HG02840 (cell line): ENCODE results near the gene MRPS24.
"Not testable (repeated sequence)": the region's sequence is repeated elsewhere in the genome, so short reads cannot be mapped to it uniquely, and the experiment has no call there.

Source experiments
- ATAC-seq: cut with Tn5 transposase; IDR thresholded peaks from one replicate; pipeline ENCODE4 v1.9.1; 2021; ENCODE audit warnings: mild to moderate bottlenecking, moderate library complexity, moderate number of reproducible peaks; ENCODE audit not compliant: unreplicated experiment, low FRiP score

Gene MRPS24

DNA sequence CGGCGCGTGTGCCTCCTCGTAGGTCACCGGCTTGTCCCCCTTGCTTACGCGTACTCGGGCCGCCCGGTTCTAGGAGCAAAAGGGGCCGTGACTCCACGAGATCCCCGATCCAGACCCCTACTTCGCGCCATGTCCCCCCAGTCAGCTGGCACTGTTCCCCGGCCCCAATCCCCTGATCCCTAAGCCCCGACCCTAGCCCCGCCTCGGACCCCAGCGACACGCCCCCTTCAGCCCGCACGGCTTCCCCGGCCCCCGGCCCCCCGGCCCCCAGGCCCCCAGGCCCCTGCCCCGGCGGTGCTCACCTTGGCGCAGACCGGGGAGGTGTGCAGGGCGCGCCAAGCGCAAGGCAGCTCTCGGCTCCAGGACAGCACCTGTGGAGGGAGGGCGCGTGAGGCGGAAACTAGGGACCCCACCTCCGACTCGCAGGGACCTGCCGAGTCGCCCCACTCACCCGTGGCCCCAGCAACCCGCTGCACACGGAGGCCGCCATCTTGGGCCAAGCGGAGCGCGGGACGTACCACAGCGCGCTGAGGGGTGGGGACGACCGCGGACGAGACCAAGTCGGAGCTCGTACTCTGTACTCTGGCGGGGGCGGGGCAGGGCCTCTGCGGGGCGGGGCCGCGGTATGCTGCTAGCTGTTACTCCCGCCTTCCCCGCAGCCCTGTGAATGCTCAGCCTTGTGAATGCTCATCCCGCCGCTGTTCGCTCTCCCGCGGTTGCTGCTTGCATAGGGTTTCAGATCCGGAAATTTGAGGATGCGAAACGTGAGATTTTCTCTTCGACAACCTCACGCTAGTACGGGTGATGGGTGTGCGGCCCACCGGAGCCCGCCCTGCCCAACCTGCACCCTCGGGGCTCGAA, at the start of gene MRPS24:
Gene MRPS24 (minus strand): TSS at position 512 of the 861 bp plus-strand sequence. CDS start 22 bp downstream, at position 490.
- peak; percentile 80 for ATAC-seq

DNA sequence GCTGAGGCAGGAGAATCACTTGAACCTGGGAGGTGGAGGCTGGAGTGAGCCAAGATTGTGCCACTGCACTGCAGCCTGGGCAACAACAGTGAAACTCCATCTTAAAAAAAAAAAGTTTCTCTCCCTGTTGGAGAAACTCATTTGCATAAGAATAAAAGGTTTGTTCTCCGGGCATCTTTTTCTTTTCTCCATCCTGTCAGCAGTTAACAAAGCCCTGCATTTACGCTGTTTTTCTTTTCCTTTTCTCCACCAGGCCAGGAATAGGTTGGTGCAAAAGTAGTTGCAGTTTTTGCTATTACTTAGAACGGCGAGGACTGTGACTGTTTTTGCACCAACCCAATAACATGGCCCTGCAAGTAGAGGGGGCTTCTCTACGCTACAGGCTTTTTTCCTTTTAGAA, 46.6 kb upstream of the MRPS24 start:
- ATAC-seq, result no peak

DNA sequence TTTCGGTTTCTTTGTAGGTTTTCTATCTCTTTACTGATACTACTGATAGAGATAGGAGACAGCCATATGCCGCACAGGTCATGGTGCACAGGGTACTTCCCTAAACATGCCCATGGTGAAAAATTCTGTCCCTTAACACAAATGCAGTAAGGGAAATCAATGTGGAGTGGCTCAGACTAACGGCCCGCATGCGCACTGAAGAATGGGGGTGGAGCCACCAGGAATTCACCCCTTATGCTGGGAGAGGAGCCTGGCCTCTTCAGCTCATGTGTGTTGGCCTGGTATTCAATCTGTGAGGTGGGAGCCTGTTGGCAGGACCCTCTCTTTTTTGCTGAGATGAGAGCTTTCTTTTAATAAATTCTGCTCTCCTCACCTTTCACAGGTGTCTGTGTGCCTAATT, 45.5 kb upstream of the MRPS24 start:
- ATAC-seq, result no peak

- ATAC-seq, result peak; percentile 65
Measured at GRCh38 chr7:43906331-43907010, 37.2 kb upstream of the MRPS24 start, which contains the start of gene URGCP. TSS of gene URGCP (minus strand) at chr7:43906596. CDS start at chr7:43906575, 21 bp downstream.

GRCh38 chr7:43905956-43906330, 36.6 kb upstream of the MRPS24 start:
- ATAC-seq, result peak; percentile 39

- no peak for ATAC-seq
Measured at GRCh38 chr7:43905209-43905946, 36.1 kb upstream of the MRPS24 start.

DNA sequence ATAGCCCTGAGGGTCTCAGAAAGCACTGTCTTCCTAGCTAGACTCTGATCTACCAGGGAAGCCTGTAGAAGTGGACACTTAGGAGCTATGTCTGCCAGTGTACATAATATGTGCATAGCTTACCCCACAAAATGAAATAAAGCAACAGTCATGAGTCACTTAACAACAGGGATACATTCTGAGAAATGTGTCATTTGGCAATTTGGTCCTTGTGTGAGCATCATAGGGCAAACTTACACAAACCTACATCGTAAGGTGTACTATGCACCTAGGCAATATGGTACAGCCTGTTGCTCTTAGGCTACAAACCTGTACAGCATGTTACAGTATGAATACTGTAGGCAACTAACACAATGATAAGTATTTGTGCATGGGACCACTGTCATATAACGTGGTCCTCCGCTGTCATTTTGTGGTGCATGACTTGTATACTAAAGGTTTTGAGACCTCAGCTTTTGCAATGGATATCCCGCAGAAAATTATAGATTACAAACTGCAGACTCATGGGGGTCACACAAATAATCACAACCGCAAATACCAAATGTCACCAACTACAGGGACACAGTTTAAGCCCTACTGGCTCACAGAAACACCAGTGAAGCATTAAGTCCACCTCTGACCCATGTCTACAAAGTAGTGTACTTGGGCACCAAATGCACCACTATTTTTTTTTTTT, 35.4 kb upstream of the MRPS24 start:
- no peak for ATAC-seq

DNA sequence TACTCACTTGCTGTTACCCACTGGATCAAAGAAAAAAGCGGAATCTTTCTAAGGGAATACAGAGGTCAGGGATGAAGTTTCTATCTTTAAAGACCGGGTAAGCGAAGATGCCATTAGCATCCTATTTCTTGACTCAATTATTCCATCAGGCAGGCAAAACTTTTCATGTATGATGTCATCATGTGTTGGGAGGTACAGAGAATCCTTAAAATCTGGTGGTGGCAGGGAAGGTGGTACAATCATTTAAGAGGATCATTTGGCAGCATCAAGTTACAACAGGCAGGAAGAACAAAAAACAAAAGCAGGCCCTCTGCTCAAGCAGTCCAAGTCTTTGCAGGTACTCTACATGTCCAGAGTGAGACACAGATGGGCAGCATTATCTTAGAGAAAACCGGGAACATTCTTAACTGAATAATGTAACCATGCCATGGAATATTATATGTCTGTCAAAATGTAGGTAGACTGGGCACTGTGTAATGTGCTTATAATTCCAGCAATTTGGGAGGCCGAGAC, 33.3 kb upstream of the MRPS24 start:
- no peak for ATAC-seq

DNA sequence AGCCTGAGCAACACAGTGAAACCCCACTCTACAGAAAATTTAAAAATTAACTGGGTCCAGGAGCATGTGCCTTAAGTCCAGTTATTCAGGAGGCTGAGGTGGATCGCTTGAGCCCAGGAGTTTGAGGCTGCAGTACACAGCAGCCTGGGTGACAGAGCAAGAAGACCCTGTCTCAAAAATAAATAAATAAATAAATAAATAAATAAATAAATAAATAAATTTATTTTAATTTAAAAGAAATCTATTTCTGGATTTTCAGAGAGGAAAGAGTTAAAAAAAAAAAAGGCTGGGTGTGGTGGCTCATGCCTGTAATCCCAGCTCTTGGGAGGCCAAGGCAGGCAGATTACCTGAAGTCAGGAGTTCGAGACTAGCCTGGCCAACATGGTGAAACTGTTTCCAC, 29.3 kb upstream of the MRPS24 start:
- ATAC-seq, result not testable (repeated sequence)

DNA sequence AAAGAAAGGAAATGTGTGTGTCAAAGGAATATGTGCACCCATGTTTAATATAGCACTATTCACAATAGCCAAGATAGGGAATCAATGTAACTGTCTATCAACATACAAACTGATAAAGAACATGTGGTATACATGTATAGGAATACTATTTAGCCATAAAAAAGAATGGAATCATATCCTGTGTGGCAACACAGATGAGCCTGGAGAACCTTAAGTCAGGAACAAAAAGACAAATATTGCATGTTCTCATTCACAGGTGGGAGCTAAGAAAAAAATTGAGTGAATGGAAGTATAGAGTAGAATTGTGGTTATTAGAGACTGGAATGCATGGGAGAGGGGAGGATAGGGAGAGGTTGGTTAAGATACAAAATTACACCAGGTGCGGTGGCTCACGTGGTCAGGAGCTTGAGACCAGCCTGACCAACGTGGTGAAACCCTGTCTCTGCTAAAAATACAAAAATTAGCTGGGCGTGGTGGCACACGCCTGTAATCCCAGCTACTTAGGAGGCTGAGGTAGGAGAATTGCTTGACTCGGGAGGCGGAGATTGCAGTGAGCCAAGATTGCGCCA, 26.6 kb upstream of the MRPS24 start:
- no peak for ATAC-seq

GRCh38 chr7:43891069-43891955, 22.0 kb upstream of the MRPS24 start:
- ATAC-seq, result no peak

GRCh38 chr7:43890468-43890867, 21.2 kb upstream of the MRPS24 start:
- no peak for ATAC-seq

- ATAC-seq, result no peak
Measured at GRCh38 chr7:43888993-43889945, 20.0 kb upstream of the MRPS24 start.

DNA sequence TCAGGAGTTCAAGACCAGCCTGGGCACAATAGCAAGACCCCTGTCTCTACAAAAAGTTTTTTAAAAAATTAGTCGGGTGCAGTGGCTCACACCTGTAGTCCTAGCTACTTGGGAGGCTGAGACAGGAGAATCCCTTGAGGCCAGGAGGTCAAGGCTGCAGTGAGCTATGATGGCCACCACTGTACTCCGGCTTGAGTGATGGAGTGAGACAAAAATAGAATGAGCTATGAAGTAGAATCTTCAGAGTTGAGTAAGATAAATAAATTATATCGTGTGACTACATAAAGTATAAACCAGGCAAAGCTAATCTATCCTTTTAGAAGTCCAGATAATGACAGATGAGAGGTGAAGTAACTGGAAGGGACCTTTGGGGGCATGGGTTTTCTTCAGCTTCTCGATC, 15.3 kb upstream of the MRPS24 start:
- no peak for ATAC-seq

DNA sequence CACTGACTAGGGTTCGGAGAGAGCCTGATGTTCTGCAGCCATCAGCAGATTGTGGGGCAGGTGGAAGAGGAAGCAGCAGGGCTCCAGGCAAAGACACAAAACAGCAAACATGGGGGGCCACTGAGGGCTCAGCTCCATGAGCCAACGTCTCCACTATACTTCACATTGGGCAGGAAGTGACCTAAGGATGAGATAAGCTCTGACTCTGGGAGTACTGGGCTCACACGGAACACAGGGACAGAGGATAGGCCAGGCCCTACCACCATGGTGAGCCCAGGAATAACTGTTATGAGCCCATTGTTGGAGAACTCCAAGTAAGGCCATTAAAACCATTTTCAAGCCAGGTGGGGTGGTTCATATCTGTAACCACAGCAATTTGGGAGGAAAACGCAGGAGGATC, 14.9 kb upstream of the MRPS24 start:
- no peak for ATAC-seq

DNA sequence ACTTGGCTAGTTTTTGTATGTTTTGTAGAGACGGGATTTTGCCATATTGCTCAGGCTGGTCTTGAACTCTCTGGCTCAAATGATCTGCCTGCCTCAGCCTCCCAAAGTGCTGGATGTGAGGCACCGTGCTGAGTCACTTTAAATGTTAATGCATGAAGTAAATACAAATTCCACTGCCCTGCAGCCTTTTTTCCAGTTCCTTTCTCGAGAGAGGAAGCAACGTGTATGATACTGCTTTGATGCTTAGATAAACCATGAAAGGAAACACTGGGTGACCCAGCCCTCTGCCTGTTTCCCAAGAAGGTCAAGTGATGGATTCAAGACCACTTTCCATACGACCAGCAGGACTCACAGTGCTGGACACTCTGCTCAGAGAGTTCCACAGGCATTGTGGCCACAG, 11.3 kb upstream of the MRPS24 start:
- ATAC-seq, result no peak

GRCh38 chr7:43879477-43879876, 10.2 kb upstream of the MRPS24 start:
- no peak for ATAC-seq

GRCh38 chr7:43878867-43879266, 9.6 kb upstream of the MRPS24 start:
- no peak for ATAC-seq
